ENCODE results near the gene RXFP4. TPM values are rescaled to one million over a fixed set of nuclear protein-coding genes. Genes with fewer than 3 reads are reported as not detected.

Gene RXFP4
- total and polyA plus RNA-seq, 9 of the 15 experiments (the other 6 are each of a cell fraction or from before 2014, with no cell fraction given): 0.64 TPM; not detected in 8

DNA sequence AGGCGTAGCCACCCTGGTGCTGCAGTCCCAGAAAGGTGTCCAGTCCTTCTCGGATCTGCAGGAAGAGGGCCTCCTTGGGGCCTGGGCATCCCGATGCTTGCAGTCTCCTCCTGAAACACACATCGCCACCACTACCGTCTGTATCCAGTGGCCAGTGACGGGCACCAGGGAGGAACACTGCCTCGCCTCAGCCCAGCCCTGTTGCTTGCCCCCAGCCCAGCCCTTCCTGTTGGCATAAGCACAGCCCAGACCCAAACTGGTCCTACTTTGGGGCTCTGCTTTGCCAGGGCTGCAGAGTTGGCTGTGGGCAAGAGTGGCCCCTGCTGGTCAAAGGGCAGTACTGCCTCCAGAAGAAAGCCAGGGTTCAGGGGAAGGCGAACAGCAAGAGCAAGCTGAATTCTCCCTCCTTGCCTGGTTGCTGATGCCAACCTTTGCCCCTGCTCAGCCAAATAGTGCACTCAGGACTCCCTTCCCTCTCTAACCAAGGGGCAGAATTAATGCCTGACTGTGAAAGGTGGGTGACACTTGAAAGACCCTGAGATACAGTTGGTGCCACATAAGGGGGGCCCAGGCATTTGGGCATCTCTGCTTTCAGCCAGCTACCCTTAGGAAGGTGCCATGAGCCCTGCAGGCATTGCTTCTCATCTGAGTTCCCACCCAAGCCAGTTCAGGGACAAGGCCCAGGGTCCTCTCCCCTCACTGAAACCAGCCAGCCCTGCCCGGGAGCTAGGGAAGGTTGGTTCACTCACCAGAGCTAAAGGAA lies 48.0 kb downstream of the RXFP4 start (continued):
- no peak for TF ChIP-seq ARID3B (CRISPR knock-in tag; IDR thresholded peaks at IDR 0.05; ENCODE audit: borderline replicate concordance)
- no peak for TF ChIP-seq ESRRB (CRISPR knock-in tag; IDR thresholded peaks at IDR 0.05; ENCODE audit: borderline replicate concordance)
- TF ChIP-seq, protein P1, sequence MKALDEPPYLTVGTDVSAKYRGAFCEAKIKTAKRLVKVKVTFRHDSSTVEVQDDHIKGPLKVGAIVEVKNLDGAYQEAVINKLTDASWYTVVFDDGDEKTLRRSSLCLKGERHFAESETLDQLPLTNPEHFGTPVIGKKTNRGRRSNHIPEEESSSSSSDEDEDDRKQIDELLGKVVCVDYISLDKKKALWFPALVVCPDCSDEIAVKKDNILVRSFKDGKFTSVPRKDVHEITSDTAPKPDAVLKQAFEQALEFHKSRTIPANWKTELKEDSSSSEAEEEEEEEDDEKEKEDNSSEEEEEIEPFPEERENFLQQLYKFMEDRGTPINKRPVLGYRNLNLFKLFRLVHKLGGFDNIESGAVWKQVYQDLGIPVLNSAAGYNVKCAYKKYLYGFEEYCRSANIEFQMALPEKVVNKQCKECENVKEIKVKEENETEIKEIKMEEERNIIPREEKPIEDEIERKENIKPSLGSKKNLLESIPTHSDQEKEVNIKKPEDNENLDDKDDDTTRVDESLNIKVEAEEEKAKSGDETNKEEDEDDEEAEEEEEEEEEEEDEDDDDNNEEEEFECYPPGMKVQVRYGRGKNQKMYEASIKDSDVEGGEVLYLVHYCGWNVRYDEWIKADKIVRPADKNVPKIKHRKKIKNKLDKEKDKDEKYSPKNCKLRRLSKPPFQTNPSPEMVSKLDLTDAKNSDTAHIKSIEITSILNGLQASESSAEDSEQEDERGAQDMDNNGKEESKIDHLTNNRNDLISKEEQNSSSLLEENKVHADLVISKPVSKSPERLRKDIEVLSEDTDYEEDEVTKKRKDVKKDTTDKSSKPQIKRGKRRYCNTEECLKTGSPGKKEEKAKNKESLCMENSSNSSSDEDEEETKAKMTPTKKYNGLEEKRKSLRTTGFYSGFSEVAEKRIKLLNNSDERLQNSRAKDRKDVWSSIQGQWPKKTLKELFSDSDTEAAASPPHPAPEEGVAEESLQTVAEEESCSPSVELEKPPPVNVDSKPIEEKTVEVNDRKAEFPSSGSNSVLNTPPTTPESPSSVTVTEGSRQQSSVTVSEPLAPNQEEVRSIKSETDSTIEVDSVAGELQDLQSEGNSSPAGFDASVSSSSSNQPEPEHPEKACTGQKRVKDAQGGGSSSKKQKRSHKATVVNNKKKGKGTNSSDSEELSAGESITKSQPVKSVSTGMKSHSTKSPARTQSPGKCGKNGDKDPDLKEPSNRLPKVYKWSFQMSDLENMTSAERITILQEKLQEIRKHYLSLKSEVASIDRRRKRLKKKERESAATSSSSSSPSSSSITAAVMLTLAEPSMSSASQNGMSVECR (CRISPR knock-in tag; IDR thresholded peaks at IDR 0.05): no peak
- no peak for TF ChIP-seq FOXJ3 (CRISPR knock-in tag; IDR thresholded peaks at IDR 0.05)
- no peak for TF ChIP-seq ZNF277 (CRISPR knock-in tag; IDR thresholded peaks at IDR 0.05; ENCODE audit: borderline replicate concordance)
- peak; percentile 71; the same call in 1 of the 2 replicates for TF ChIP-seq ARID2 (IDR thresholded peaks at IDR 0.05)
- TF ChIP-seq TSC22D4 (tag; IDR thresholded peaks at IDR 0.05): no peak
- TF ChIP-seq RAD51 (IDR thresholded peaks at IDR 0.05; ENCODE audit: borderline replicate concordance, low read depth): no peak
- TF ChIP-seq ZSCAN29 (IDR thresholded peaks at IDR 0.05): no peak
- no peak for TF ChIP-seq PHTF2 (CRISPR knock-in tag; IDR thresholded peaks at IDR 0.05)
- no peak for TF ChIP-seq HDAC3 (IDR thresholded peaks at IDR 0.05; ENCODE audit: borderline replicate concordance, partially characterized antibody)
- no peak for TF ChIP-seq ZNF384 (IDR thresholded peaks at IDR 0.05; ENCODE audit: low read depth, low read length)
- TF ChIP-seq ZNF830 (CRISPR knock-in tag; IDR thresholded peaks at IDR 0.05): no peak
- no peak for TF ChIP-seq MEIS2 (IDR thresholded peaks at IDR 0.05; ENCODE audit: partially characterized antibody)
- no peak for TF ChIP-seq PML (IDR thresholded peaks at IDR 0.05; ENCODE audit: low read length)
- TF ChIP-seq SMARCE1 (IDR thresholded peaks at IDR 0.05): no peak
- peak; percentile 91 for TF ChIP-seq STAG1 (CRISPR knock-in tag; IDR thresholded peaks at IDR 0.05; ENCODE audit: borderline replicate concordance)
